GM13977 (cell line): ENCODE data around the gene NGFR.

ENCODE experiments used
- DNase-seq: peaks from one replicate; pipeline ENCODE4 v3.0.0; 2012; ENCODE audit warnings: low spot score
- CTCF ChIP-seq: IDR thresholded peaks from 2 replicates; pipeline ENCODE4 v1.5.1; 2012; ENCODE audit warnings: mild to moderate bottlenecking, control low read depth; ENCODE audit not compliant: insufficient read depth; ENCODE audit errors: extremely low read depth, missing control alignments
- in situ Hi-C: fragments of 300-500 bp; cut with MboI; formaldehyde crosslinking; loops from one replicate; pipeline ENCODE4 v1.12.0; 2022; ENCODE audit warnings: low sequenced_read_pairs, low pct_unique_long_range_greater_than_20kb, mixed read lengths, inconsistent platforms; ENCODE audit not compliant: unreplicated experiment

The NGFR gene

GRCh38 chr17:49468811-49469385 is 26.2 kb upstream of the NGFR start:
- TF ChIP-seq CTCF = no peak
- DNase-seq = no peak
- in situ Hi-C loops = no loop called here

GRCh38 chr17:49469831-49470810 is 25.0 kb upstream of the NGFR start:
- no peak for TF ChIP-seq CTCF
- DNase-seq = no peak
- in situ Hi-C loops = no loop called here

- in situ Hi-C loops = no loop called here
- TF ChIP-seq CTCF = no peak
- DNase-seq = no peak
These were observed 23.9 kb upstream of the NGFR start for GRCh38 chr17:49471089-49471683.

- in situ Hi-C loops = no loop called here
- TF ChIP-seq CTCF = no peak
- no peak for DNase-seq
These were observed 23.3 kb upstream of the NGFR start for GRCh38 chr17:49471769-49472168.

GRCh38 chr17:49472527-49472926 is 22.6 kb upstream of the NGFR start:
- in situ Hi-C loops = no loop called here
- DNase-seq = no peak
- TF ChIP-seq CTCF = no peak

DNA sequence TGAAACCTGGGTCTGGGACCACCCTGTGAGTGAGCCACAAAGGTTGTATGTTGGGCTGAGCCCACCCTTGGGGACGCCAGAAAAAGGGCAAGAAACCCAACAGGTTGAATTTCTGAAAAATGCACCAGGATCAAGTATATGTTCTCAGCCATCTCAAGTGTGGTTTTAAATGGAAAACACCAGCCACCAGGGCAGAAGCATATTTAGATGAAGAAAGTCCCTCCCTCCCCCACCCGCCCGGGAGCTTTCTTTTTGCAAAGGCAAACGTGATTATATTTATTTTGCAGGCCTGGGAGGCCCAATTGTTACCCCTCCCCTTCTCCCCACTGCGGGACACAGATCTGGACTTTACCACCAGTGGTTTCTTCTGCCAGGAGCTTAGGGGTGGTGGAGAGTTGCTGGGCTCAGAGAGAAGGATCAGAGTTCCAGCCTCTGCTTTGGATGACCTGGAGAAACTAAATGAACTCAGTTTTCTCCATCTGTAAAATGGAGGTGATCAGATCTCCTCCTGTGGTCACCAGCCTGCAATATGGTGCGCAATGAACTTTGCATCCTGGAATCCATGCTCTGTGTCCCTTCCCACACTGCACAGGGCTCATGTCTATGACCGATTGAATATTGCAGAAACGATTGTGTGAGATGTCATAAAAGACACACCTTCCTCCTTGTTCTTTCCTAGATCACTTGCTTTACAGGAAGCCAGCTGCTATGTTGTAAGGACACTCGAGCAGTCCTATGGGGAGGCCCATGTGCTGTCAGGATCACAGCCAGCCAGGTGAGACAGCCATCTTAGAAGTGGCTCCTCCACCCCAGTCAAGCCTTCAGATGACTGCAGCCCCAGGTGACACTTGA is 21.0 kb upstream of the NGFR start:
- no peak for TF ChIP-seq CTCF
- peak; percentile 70 for DNase-seq
- in situ Hi-C loops = no loop called here
